Measurements from ENCODE around the gene TMEM243. TPM values are rescaled to one million over a fixed set of nuclear protein-coding genes. Genes with fewer than 3 reads are reported as not detected.

TMEM243 gene
- total RNA-seq, 1 donor from 2014 or later, result 21.8 TPM

DNA sequence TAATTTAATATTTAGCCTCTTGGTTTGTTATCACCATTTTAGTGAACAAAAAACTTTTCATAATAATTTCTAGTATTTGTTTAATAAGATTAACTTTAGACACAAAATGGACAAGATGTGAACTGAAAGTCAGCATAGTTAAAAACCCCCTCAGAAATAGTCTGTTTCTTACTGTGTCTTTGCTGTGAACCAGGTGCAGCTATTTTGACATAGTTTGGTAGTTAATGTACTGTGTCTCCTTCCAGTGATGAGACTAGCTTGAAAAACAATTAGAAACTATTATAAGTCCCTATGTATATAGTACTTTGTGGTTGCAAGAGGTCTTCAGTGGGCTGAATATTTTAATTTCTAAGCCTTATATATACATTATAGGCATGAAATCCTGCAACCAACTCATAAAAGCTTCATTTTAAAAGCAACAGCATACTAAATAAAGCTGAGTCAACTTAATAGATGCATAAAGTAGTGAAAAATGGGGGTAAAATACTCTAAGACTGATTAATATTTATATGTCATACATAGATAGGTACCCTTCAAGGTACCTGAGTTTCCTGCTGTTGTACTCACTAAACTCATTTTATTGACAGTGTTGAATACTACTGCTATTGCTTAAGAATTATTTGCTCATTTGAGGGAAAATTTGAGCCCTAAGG lies 48.1 kb downstream of the TMEM243 start:
- Mint-ChIP-seq H3K27me3 (ENCODE audit: low read depth) (no peaks in the 10 kb centered on the region), H3K36me3 (ENCODE audit: low read depth) (peaks cover 24% of the 10 kb centered on the region), H3K9me3 (no peaks in the 10 kb centered on the region), H3K4me1 (no peaks in the 10 kb centered on the region), H3K4me3 (no peak overlapping the region), H3K27ac (ENCODE audit: unreplicated experiment) (no peak overlapping the region)
- DNase-seq (ENCODE audit: low read depth, low spot score), result no peak
- TF ChIP-seq, protein P1, sequence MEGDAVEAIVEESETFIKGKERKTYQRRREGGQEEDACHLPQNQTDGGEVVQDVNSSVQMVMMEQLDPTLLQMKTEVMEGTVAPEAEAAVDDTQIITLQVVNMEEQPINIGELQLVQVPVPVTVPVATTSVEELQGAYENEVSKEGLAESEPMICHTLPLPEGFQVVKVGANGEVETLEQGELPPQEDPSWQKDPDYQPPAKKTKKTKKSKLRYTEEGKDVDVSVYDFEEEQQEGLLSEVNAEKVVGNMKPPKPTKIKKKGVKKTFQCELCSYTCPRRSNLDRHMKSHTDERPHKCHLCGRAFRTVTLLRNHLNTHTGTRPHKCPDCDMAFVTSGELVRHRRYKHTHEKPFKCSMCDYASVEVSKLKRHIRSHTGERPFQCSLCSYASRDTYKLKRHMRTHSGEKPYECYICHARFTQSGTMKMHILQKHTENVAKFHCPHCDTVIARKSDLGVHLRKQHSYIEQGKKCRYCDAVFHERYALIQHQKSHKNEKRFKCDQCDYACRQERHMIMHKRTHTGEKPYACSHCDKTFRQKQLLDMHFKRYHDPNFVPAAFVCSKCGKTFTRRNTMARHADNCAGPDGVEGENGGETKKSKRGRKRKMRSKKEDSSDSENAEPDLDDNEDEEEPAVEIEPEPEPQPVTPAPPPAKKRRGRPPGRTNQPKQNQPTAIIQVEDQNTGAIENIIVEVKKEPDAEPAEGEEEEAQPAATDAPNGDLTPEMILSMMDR (conservative IDR thresholded peaks at IDR 0.05), result no peak

GRCh38 chr7:87170828-87171227 lies 48.7 kb downstream of the TMEM243 start:
- Mint-ChIP-seq H3K4me3 (no peak overlapping the region), H3K27ac (ENCODE audit: unreplicated experiment) (peak overlapping the region; percentile 22), H3K9me3 (no peaks in the 10 kb centered on the region), H3K27me3 (ENCODE audit: low read depth) (no peaks in the 10 kb centered on the region), H3K36me3 (ENCODE audit: low read depth) (peaks cover 26% of the 10 kb centered on the region), H3K4me1 (no peaks in the 10 kb centered on the region)
- no peak for DNase-seq (ENCODE audit: low read depth, low spot score)
- TF ChIP-seq, protein P1 (conservative IDR thresholded peaks at IDR 0.05), result no peak

- no peak for DNase-seq (ENCODE audit: low read depth, low spot score)
- TF ChIP-seq, protein P1 (conservative IDR thresholded peaks at IDR 0.05), result no peak
- Mint-ChIP-seq H3K9me3 (no peaks in the 10 kb centered on the region), H3K36me3 (ENCODE audit: low read depth) (peaks cover 20% of the 10 kb centered on the region), H3K27me3 (ENCODE audit: low read depth) (no peaks in the 10 kb centered on the region), H3K27ac (ENCODE audit: unreplicated experiment) (no peak overlapping the region), H3K4me1 (peaks cover 3% of the 10 kb centered on the region), H3K4me3 (no peak overlapping the region)
These were observed 55.1 kb downstream of the TMEM243 start for GRCh38 chr7:87164433-87164832.

DNA sequence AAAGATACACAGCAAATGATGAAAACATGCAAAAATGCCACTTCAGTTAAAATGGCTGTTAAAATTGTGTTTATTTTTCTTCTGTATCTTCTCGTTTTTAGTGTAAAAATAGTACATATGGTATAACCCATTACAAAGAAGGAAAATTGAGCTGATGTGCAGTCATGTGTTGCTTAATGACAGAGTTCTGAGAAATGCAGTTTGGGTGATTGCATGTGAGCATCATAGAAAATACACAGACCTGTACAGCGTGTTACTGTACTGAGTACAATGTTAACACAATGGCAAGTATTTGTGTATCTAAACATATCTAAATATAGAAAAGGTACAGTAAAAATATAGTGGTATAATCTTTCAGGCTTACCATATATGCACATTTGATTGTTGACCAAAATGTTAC lies 60.0 kb downstream of the TMEM243 start:
- Mint-ChIP-seq H3K36me3 (ENCODE audit: low read depth) (peaks cover 4% of the 10 kb centered on the region), H3K27me3 (ENCODE audit: low read depth) (no peaks in the 10 kb centered on the region), H3K4me3 (peak overlapping the region; percentile 42), H3K27ac (ENCODE audit: unreplicated experiment) (no peak overlapping the region), H3K9me3 (no peaks in the 10 kb centered on the region), H3K4me1 (peaks cover 32% of the 10 kb centered on the region)
- TF ChIP-seq, protein P1 (conservative IDR thresholded peaks at IDR 0.05), result no peak
- no peak for DNase-seq (ENCODE audit: low read depth, low spot score)

DNA sequence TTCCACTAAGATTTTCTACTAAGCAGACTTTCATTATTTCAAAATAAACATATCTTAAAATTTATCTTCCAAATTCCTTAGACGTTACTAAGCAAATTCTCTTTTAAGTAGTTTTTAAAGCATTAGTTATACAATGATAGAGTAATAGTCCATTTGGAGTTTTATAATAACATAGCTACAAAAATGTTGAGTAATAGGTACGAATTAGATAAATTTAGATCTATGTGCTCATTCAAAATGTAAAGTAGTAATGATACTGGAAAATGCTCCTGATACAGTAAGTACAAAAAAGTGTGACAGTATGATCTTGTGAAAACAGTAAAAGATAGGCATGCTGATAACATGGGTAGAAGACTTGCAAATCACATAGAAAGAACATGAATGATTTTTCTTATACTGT lies 62.8 kb downstream of the TMEM243 start:
- H3K36me3 Mint-ChIP-seq (ENCODE audit: low read depth), result peaks cover 4% of the 10 kb centered on the region

More for the DNA sequence above, 62.8 kb downstream of the TMEM243 start:
- TF ChIP-seq, protein P1 (conservative IDR thresholded peaks at IDR 0.05), result no peak
- H3K4me3 Mint-ChIP-seq, result peak overlapping the region; percentile 83
- H3K4me1 Mint-ChIP-seq, result peaks cover 36% of the 10 kb centered on the region
- H3K9me3 Mint-ChIP-seq, result no peaks in the 10 kb centered on the region
- no peak overlapping the region for H3K27ac Mint-ChIP-seq (ENCODE audit: unreplicated experiment)
- no peaks in the 10 kb centered on the region for H3K27me3 Mint-ChIP-seq (ENCODE audit: low read depth)
- no peak for DNase-seq (ENCODE audit: low read depth, low spot score)
